ENCODE results near the gene MRPL53.
"Not testable (repeated sequence)": the region's sequence is repeated elsewhere in the genome, so short reads cannot be mapped to it uniquely, and the experiment has no call there.

Gene MRPL53

DNA sequence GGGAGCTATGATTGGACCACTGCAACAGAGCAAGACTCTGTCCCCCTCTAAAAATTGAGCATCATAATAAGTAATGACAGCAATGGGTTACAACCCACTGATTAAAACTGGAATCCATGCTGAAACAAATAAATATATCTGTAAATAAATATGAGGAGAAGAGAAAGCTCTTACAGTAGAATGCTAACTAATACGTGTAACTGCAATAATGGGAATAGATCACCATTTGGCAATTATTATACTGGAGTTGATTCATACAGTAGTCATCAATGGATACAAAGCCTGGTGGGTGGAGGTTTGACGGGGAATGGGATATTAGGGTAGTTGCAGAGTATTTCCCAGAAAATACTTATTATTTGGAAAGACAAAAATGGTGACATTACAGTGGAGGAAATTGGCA lies 23.7 kb downstream of the MRPL53 start:
- no peak for DNase-seq (ENCODE audit: low spot score)

DNA sequence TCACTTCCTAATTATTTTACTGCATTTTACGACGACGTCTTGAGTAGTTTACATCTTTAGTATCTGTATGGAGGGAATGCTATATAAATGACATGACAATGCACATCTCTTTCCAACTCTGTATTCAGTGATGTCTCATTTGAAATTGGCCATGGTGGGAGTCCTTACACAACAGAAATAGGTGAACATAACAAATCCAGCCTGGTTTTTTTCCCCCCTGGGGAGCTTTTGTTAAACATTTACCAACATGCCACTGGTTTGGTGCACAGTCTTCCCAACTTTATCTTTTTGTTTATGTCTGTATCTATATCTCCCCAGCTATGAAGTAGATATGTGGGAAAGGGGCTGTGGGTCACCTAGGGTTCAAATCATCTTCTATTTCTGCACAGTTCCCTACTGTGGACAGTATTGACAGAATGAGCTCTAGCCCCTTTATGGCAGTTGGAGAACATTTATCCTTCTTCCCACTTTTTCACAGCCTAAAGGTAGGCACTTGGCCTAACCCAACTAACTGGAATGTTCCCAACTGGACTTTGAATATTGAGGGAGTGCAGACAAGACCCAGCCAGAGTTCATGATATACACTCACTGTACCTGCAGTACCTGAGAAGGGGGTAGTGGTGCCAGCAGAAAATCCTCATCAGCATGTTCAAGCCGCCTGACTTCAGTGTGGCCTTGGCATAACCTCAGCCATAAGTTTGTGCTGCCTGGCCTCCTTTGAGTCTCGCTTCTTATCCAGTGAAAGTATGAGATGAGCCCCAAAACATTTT lies 25.1 kb downstream of the MRPL53 start:
- no peak for DNase-seq (ENCODE audit: low spot score)

DNA sequence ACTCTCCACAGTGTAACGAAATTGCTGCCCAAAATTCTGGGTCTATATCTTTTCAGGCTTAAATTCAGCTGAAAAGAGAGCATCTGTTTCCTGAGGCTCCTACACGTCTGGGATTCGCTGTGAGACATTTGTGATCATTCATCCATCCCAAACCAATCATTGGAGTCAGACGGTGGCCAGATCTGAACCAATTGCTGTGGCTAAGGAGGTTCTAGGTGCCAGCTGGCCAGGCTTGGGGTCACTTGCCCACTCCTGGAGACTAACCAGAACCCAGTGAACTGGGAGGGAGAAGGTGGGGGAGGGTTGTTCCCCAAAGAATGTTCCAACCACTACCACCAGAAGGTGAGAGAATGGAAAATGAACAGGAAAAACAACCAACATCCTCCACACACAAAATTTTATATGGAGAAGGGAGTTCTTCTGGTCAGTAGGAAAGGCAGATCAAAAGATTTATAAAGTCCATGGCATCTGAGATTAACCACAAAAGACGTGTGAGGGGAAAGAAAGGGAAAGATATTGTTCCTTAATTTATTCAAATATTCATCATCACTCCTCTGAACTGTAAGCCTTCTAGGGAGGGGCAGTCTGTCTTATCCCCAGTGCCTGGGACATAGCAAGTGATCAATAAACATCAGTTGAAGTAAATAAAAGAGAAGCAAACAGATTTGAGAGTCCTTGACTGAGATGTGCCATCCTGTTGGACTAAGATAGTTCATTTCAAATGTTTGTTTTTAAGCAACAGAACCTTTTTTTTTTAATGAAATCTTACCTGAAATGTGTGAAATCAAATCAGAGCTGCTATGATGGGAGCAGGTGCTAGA lies 27.8 kb downstream of the MRPL53 start:
- DNase-seq (ENCODE audit: low spot score), result no peak

DNA sequence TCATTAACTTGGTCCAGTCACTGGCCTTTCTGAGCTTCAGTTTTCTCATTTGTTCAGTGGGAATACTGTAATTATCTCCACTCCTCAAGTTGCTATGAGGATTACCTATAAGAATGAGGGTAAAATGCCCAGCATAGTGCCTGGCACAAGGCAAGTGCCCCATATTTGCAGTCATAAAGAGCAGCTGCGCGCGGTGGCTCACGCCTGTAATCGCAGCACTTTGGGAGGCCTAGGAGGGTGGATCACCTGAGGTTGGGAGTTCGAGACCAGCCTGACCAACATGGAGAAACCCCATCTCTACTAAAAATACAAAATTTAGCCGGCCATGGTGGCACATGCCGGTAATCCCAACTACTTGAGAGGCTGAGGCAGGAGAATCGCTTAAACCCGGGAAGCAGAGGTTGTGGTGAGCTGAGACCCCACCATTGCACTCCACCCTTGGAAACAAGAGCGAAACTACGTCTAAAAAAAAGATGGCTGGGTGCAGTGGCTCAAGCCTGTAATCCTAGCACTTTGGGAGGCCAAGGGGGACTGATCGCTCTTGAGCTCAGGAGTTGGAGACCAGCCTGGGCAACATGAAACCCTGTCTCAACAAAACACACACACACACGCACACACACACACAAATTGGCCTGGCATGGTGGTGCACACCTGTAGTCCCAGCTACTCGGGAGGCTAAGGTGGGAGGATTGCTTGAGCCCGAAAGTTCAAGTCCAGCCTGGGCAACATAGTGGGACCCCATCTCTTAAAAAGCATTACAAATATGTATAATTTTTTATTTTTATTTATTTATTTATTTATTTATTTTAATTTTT lies 29.8 kb downstream of the MRPL53 start:
- DNase-seq (ENCODE audit: low spot score), result not testable (repeated sequence)

DNA sequence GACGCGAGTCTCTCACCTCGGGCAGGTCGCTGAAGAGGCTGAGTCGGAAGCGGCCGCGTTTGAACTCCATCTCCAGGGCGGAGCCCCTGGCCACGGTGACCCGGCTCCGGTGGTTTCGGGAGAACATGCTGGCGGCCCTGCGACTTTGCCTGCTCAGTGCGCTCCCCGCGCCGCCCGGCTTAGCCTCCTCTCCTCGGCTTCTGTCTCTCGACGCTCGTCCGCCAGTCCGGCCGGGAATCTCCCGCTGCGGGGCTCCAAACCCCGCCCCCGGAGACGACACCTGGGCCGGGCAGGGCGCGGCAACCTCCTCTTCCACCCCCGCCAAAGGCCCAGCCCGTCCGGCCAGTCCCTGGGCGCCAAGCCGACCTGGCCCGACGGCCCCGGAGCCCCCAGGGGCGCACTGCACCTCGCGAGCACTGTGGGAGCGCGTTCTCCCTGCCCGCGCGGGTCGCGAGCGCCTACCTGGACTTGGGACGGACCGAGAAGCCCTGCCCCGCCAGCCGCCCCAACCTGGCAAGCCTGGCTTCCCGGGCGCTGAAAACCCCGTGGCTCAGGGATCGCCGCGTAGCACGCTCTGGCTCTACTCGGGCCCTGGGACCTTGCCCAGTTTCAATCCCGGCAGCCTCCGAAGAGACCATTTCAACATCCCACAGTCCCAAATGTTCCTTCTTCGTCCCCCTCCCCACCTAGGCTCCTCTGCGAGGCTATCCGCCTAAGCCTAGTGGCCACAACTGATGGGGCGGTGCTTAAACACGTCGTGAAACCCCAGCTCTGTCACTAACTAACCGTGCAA lies 30.6 kb downstream of the MRPL53 start, which contains the start of gene RTKN:
TSS of gene RTKN (minus strand) at position 248 of the 793 bp plus-strand sequence. CDS start at position 127, 121 bp downstream.
- no peak for DNase-seq (ENCODE audit: low spot score)

DNA sequence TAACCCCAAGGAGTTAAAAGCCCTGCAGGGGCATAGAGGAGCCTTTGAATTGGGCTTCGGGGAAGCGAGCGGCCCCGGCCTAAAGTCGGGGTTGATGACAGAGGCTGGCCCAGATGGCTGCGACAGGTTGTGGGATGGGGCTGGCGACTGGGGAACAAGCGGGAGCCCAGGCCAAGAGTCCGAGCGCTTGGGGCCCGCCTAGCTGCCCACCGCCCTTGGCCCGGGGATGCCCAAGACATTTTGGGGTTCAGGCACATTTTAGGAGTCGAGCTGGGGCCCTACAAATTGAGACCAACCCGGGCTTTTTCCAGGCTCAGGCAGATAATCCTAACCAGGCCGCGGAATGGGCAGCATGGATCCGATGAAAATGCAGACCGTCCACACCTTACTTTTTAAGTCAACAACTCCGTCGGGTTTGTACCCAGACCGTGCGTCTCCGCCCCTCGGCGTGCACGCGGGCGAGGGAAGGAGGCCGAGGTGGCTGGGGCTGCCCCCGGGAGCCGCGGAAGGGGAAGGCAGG lies 31.2 kb downstream of the MRPL53 start:
- DNase-seq (ENCODE audit: low spot score), result no peak

DNA sequence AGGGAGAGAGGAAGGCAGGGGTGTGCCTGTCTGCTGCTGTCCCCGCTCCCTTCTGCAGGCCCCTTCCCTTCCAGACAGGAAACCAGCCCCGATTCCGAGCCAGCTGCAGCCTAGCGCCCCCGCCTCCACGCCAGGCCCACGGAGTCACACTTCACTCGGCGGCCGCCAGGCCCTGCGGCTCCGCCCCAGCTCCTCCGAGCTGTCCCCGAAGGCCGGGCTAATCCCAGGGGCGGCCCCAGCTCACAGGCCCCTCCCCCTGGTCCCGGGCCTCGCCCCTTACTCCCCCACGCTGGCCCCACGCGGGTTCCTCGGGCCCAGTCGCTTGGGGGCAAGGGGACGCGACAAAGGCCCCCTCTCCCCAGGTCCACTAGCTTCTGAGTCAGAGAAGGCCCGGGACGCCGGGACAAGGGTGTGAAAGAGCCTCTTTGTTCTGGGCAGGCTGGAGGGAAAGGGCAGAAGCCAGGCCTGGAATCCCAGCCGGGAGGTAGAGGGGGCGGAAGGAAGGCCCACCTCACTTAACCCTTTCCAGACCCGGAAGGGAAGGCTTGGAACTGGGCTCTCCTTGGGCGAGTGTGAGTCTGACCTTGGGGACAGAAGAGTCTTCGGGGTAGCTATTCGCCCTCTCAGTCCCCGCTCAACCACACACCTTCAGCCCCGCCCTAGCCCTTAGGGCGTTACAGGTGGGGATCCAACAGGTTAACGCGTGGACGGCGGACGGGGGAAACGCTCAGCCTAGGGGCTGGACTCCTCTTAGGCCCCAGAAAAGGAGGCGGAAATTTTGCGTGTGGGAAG lies 31.9 kb downstream of the MRPL53 start:
- DNase-seq (ENCODE audit: low spot score), result no peak

DNA sequence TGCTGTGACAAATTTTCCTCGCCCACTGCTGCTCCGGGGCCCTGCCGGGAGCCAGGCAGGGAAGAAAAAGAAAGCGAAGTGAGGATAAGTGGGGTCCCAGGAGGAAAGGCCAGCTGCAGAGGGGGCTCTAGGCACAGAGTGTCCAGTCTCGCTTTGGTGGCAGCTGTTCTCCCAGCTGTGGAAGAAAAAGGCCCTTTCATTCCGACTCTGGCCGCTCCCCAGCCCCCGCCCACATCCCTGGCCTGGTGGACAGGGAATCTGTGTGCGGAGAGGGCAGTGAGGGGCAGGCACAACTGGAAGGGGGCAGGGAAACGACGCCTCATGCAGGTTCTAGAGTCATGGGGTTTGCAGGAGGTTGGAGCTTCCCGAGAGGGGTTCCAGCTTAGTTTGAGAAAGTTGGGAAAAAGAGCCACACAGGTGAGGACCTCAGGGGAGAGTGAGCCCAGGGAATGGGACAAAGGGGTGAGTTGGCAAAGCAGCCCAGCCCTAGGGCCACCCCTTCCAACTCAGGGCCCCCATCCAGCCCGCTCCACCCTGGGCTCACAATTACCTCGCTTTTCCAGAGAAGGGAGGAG lies 32.6 kb downstream of the MRPL53 start:
- DNase-seq (ENCODE audit: low spot score), result no peak

DNA sequence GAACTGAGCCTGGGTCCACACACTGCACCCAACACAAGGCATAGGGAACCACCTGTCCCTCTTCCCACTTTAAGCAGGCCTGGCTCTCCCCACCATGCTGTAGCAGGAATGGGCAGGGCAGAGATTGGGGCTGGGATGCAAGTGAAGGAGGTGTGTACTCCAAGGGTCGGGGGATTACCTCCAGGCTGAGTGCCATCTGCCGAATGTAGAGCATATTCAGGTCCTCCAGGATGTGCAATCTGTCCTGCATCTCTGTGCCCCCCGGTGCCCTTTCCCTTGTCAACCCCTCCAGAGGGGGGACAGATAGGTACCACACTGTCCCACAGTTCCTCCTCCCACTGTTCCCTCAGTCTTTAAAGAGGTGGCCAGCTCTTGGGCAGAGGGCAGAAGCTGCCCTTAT lies 33.1 kb downstream of the MRPL53 start:
- no peak for DNase-seq (ENCODE audit: low spot score)

DNA sequence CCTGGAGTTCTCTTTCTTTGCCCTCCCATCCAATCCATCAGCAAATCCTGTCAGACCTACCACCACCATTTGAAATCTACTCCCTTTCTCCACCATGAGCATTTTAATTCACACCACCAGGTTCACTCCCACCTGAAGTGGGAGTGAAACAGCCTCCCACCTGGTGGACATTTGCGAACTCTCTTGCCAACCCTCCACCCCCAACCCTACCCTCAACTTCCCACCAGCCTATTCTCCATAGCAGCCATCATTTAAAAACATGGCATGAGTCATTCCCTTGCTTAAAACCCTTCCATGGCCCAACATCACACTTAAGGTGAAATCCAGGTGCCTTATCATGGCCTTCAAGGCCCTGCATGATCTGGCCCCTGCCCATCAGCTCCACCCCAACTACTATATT lies 34.2 kb downstream of the MRPL53 start:
- DNase-seq (ENCODE audit: low spot score), result no peak

DNA sequence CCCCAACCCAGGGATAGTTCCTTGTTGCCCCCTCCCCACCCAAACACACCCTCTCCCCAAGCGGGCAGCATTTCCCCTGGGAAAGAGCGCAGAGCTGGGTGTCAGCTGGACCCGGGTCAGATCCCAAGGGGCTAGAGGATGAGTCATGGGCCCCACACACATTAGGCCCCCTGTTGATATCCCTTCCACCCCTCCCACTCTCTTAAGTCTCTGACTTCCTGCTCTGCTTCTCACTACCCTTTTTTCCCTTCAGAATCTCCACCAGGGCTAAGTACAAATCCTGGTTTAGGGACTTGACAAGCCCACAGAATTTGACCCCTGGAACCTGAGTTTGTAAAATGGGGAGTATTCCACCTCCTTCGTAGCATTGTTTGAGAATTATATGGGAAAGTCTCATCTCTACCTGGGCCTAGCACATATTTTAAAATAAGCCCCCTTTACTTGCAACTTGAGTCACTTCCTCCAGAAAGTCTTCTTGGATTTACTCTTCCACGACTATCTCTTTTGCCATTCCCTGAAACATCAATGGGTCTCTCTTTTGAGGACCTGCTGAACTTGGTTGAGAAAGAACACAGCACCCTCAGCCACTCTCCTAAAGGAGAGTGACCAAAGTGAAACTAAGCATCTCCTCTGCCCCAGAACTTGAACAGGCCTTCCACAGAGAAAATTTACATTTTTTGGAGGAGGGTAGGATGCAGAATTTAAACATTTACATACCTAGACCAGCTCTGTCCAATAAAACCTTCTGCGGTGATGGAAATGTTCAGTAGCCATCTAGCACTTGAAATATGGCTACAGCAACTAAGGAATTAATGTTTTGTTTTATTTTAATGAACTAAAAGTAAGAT lies 35.4 kb downstream of the MRPL53 start:
- no peak for DNase-seq (ENCODE audit: low spot score)

DNA sequence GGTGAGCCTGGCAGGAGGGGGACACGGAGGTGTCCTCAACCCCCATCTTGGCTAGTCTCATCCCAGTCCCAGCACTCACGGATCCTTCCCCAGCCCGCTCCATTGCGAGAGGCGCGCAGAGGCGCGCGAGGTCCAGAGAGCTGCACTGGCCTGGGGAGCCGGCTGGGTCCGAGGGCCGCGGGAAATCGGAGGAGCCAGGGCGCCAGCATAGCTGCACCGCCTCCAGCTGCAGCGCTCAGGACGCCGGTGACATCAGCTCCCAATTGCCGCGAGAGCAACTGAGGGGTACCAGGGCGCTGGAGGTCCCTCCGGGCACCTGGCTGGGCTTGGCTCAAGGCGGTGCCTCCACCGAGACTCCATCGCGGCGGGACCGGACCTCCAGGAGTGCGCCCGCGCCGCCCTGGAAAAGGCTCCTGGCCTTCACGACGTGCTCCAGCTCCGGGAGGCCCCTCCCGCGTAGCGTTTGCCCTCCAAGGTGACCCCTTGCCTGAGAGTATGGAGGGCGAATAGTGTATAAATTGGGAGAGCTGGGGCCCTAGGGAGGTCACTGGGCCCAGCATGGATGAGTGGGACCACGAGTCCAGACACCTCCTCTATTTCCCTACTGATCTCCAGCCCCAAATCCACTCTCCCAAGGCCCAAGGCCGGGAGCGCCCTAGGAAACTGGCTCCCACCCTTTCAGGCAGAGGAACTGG lies 36.2 kb downstream of the MRPL53 start:
- DNase-seq (ENCODE audit: low spot score), result no peak

DNA sequence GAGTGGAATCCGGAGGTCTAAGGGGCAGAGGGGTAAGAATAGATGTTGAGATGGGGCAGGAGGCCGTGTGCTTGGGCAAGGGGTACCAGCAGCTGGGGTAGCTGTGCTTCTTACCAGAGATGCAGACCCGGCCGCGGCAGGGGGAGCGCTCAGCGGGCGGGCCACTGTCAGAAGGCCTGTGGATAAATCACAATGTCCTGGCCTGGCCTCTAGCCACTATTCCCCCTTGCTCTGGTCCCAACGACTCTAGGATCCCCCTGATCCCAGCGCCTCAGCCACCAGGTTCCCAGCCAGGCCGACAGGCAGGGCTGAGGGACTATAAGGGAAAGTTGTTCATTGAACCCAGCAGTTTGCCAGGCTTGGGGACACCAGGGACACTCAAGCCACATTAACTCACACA lies 42.0 kb downstream of the MRPL53 start:
- no peak for DNase-seq (ENCODE audit: low spot score)

DNA sequence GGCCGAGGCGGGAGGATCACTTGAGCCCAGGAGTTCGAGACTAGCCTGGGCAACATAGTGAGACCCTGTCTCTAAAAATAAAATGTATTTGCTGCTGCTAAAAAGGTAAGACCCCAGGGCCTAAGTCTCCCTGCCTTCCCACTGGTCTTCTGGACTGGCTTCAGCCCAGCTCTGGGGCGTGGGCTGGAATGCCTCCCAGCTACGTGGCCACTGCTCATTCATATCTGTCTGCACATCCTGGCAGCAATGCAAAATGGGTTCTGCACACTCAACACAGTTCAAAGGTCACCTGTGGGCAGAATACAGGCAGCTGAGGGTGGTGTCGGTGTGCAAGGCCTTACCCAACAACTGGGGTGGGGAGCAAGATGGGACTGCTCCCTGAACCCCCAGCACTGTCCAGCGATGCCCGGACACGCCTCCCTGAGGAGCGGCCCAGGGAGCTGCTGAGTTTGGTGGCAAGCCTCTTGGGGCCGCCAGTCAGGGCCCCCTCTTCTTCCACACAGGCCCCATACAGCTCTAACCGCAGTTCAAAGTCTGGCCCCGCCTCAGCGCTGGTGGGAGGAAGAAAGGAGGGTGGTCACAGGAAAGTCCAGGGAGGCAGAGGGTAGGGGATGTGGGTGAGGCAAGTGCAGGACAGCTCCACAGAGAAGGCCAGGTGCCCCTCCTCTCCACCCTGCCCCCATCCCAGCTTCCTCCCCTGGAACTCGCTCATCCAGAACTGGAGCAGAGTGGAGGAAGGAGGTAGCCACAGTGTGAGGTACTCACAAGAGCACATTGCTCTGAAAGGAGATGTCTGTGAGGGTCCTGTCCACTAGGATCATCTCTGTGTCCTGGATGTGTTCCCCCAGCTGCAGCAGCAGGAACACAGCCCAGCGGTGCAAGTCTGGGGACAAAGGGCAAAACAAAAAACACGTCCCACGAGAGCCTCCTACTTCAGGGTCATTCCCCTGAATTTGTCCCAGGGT lies 42.7 kb downstream of the MRPL53 start:
- DNase-seq (ENCODE audit: low spot score), result no peak

DNA sequence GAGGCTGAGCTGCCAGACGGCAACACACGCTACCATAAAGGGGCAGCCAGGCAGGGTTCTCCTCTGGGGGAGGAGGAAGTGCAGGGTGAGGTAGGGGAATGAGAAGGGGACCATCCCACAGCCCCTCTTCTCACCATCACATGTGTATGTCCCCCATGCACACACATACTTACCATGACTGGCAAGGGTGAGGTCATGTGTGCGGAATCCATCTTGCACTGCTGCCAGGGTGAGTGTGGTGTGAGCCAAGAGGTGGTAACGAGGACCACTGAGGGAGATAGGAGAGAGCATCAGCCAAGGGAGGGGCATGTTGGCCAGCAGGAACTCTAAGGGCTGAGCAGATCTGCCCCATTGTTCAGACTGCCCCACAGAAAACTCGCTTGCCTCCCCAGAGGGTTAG lies 43.8 kb downstream of the MRPL53 start:
- no peak for DNase-seq (ENCODE audit: low spot score)

DNA sequence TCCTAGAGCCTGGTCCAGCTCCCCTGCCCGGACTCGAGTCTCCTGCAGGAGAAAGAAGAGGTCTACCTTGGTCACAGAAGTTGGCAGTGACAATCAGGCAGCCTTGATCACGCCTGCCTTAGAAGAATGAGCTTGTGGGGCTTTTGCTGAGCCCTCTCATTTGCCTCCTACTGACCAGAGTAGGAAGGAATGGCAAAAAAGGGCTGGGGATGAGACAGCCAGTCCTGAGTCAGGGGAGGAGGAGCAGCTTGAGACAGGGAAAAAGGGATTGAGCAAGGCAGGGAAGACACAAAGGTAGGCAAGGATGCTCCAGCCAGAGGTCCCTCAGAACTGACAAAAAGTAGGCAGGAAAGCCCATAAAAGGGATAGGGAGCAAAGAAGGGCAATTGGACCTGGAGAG lies 44.9 kb downstream of the MRPL53 start:
- no peak for DNase-seq (ENCODE audit: low spot score)

DNA sequence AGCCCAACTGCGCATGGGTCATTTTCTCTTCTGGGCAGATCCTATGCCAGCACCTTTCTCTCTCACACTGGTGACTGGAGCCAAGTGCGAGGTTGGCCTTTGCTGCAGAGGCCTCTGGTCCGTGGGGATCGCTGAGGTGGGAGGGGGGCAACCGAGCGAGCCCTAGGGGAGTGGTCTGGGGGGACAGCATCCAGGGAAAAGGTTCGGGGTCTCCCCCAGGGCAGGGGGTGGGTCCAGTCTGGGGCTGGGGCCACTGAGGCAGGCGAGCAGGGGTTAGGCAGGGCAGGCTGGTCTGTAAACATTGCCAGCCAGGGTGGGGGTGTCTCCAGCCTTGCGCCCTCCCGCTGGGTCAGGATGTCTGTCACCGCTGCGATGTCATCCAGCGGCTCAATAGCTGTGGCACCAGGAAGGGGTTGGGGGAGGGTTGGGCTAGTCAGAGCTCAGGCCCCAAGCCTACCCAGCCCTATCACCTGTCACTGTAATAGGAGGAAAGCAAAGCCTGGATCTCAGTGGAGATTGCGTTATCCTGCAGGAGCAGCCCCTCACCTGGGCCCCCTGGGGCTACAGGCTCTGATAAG lies 46.2 kb downstream of the MRPL53 start:
- DNase-seq (ENCODE audit: low spot score), result no peak

Data from hematopoietic multipotent progenitor cell treated with erythropoietin and hydrocortisone succinate and interleukin-3 and kit ligand, for 17 days (in vitro differentiated cells).